Osteoblast (primary cell): Measurements from ENCODE around the gene TEKTIP1. TPM values are rescaled to one million over a fixed set of nuclear protein-coding genes. Genes with fewer than 3 reads are reported as not detected.

ENCODE experiments used
- DNase-seq: peaks from one replicate; pipeline ENCODE4 v3.0.0; 2011; ENCODE audit warnings: low spot score, mixed read lengths; ENCODE audit not compliant: insufficient read length; ENCODE audit errors: missing footprints
- H2AFZ ChIP-seq: 2 replicates; pipeline ENCODE4 v1.6.0; 2011; ENCODE audit warnings: mild to moderate bottlenecking, low read length
- H3K27ac ChIP-seq: 2 replicates; pipeline ENCODE4 v1.5.1; 2011; ENCODE audit warnings: mild to moderate bottlenecking, low read depth, low read length, moderate library complexity
- H3K27me3 ChIP-seq: 2 replicates; pipeline ENCODE4 v1.6.0; 2012; ENCODE audit warnings: mild to moderate bottlenecking, control low read depth, inconsistent platforms, low read length, moderate library complexity; ENCODE audit not compliant: insufficient read depth
- H3K36me3 ChIP-seq: 2 replicates; pipeline ENCODE4 v1.5.1; 2011; ENCODE audit warnings: mild to moderate bottlenecking, low read length, control low read depth, moderate library complexity; ENCODE audit not compliant: insufficient read depth
- H3K4me1 ChIP-seq: 2 replicates; pipeline ENCODE4 v1.5.1; 2011; ENCODE audit warnings: mild to moderate bottlenecking, low read length, control low read depth, moderate library complexity; ENCODE audit not compliant: insufficient read depth
- H3K4me2 ChIP-seq: 2 replicates; pipeline ENCODE4 v1.6.0; 2011; ENCODE audit warnings: mild to moderate bottlenecking, low read length; ENCODE audit not compliant: insufficient read depth
- H3K4me3 ChIP-seq: fragments of 200-600 bp; sonication (generic); 3 replicates; pipeline ENCODE4 v1.5.1; 2012; ENCODE audit warnings: mild to moderate bottlenecking, low read length, inconsistent platforms; ENCODE audit not compliant: insufficient read depth
- H3K79me2 ChIP-seq: 2 replicates; pipeline ENCODE4 v1.6.0; 2012; ENCODE audit warnings: mild to moderate bottlenecking, low read length, control low read depth, inconsistent platforms; ENCODE audit not compliant: insufficient read depth
- H3K9me3 ChIP-seq: 2 replicates; pipeline ENCODE4 v1.5.1; 2011; ENCODE audit warnings: low read depth, low read length, control low read depth
- H4K20me1 ChIP-seq: 2 replicates; pipeline ENCODE4 v1.6.0; 2012; ENCODE audit warnings: mild to moderate bottlenecking, low read length, control low read depth; ENCODE audit not compliant: insufficient read depth
- CTCF ChIP-seq: IDR thresholded peaks from 2 replicates; pipeline ENCODE4 v1.5.1; 2011; ENCODE audit warnings: mild to moderate bottlenecking, low read depth, low read length, moderate library complexity; ENCODE audit errors: extremely low read depth
- total RNA-seq: library from RNA; depleted of rRNA; stranded (reverse); fragments of >200 nt; gene quantifications from 2 replicates; pipeline ENCODE4 v1.2.3, GENCODE V29; 2012

Gene TEKTIP1
- not detected in 2 replicates for total RNA-seq

DNA sequence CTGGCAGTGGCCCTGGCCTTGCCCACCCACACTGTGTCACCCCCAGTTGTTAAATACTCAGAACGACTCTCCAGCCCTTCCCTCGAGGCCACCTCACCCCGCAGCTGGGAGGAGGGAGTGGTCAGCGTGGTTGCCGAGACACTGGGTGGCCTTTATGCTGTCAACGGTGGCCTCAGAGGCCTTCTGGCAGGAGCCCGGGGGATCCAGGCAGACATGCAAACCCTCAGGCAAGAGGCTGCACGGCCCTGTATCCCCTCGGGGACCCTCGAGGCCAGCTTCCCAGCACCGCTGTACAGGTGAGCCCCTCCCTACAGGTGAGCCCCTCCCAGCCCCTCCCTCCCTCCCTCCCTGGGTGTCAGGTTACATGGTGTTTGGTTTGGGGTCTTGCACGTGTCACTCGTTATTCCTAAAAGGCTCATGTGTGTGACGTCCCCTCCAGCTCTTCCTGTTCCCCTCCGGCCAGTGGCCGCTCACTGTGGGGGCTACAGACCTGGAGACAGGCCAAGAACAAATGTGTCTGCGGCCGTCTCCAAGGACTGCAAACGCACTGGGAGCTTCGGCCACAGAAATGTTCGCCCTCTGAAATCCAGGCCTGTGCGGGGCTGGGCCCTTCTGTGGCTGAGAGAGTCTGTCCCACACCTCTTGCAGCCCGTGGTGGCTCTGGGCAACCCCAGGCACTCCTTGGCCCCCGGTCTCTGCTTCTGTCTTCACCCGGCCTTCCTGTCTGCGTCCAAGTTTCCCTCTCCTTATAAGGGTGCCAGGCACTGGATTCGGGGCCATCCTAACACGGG lies at the start of gene TEKTIP1:
Gene TEKTIP1, plus strand, starts transcription at position 210 of the 791 bp plus-strand sequence. Its CDS starts 4 bp downstream, at position 214.
- no peak for TF ChIP-seq CTCF
- Histone ChIP-seq H3K4me3 (no peak within 1 kb of the TSS), H3K36me3 (peaks cover 14% of the 10 kb centered on the region), H3K4me1 (no peaks in the 10 kb centered on the region), H3K4me2 (no peak within 1 kb of the TSS), H3K27me3 (no peaks in the 10 kb centered on the region), H4K20me1 (peaks cover 14% of the 10 kb centered on the region), H3K27ac (no peak within 1 kb of the TSS), H2AFZ (no peak within 1 kb of the TSS), H3K9me3 (no peaks in the 10 kb centered on the region), H3K79me2 (no peaks in the 10 kb centered on the region)
- peak; percentile 93 for DNase-seq

DNA sequence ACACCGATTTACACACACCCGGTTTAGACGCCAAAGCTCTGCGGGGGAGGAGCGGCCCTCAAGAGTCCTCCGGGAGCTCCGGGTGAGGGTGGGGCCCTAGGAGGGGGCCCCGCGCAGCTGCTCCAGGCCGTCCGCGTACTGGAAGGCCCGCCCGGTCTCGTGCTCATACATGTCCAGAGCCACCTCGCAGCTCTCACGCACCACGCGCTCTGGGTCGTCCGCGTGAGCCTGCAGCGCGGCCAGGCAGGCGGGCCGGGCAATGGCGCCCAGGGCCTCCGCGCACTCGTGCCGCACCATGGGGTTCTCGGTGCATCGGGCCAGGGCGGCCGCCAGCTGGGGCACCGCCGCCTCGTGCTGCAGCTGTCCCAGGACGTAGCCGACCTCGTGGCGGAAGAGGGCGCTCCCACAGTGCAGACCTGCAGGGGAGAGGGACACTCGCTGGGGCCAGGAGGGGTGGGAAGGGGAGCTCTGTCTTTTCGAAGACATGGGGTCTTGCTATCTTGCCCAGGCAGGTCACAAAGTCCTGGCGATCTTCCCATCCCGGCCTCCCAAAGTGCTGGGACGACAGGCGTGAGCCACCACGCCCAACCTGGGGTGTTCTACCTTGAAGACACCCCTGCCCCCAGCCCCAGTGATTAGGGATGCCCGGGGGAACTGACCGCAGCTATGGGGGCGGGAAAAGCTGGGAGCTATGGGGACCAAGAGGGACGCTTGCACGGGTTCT lies 47.4 kb upstream of the TEKTIP1 start:
- no peak overlapping the region for H3K4me2 ChIP-seq
- DNase-seq: peak; percentile 68
- H4K20me1 ChIP-seq: peaks cover 3% of the 10 kb centered on the region
- H3K4me3 ChIP-seq: no peak overlapping the region
- no peaks in the 10 kb centered on the region for H3K9me3 ChIP-seq
- H3K4me1 ChIP-seq: no peaks in the 10 kb centered on the region
- no peak overlapping the region for H3K27ac ChIP-seq
- H3K36me3 ChIP-seq: peaks cover 28% of the 10 kb centered on the region
- no peak for TF ChIP-seq CTCF
- H3K27me3 ChIP-seq: no peaks in the 10 kb centered on the region
- no peaks in the 10 kb centered on the region for H3K79me2 ChIP-seq
- H2AFZ ChIP-seq: no peak overlapping the region

GRCh38 chr19:3492131-3492839 lies 46.7 kb upstream of the TEKTIP1 start:
- Histone ChIP-seq H3K27me3 (no peaks in the 10 kb centered on the region), H3K79me2 (peaks cover 6% of the 10 kb centered on the region), H3K4me3 (no peak overlapping the region), H3K36me3 (peaks cover 31% of the 10 kb centered on the region), H3K27ac (no peak overlapping the region), H3K4me2 (no peak overlapping the region), H2AFZ (no peak overlapping the region), H3K9me3 (no peaks in the 10 kb centered on the region), H3K4me1 (no peaks in the 10 kb centered on the region), H4K20me1 (peaks cover 4% of the 10 kb centered on the region)
- TF ChIP-seq CTCF: no peak
- DNase-seq: peak; percentile 70
